ENCODE measurements around the gene TSR3.

TSR3 gene

DNA sequence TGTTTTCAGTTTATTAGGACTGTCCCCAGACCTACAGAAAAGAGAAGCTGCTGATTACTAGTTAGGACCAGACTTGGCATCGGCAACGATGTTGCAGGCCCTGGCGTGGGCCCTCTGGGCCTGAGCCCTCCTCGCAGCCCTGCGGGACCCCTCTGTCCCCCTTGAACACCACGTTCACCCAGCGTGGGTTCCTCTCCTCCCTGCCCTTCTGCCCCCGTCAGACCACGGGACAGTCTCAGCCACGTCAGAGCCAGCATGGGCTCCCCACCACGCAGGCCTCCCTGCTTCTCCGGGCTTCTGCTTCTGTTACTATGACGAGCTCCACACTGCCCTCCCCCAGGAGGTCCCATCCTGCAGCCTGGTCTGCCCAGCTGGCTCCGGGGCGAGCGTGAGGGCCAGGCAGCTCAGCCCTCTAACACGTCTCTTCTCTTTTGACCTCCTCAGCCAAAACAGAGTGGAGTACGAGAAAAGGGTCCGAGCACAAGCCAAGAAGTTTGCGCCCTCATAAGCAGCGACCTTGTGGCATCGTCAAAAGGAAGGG, 27.3 kb downstream of the TSR3 start:
- Histone ChIP-seq H3K18ac (ENCODE audit: low read length) (no peak overlapping the region), H3K23ac (ENCODE audit: low read length) (no peak overlapping the region), H3K27me3 (ENCODE audit: insufficient read depth, low read length, poor library complexity) (no peaks in the 10 kb centered on the region), H2BK120ac (ENCODE audit: low read depth, low read length) (no peak overlapping the region), H3K79me1 (ENCODE audit: low read length) (peaks cover 1% of the 10 kb centered on the region), H2BK5ac (ENCODE audit: low read length) (no peak overlapping the region), H4K8ac (ENCODE audit: low read depth, low read length) (no peak overlapping the region), H3K4me3 (ENCODE audit: low read length) (no peak overlapping the region), H2BK15ac (replicated peaks; ENCODE audit: low read depth) (no peak overlapping the region), H3K27ac (ENCODE audit: low read depth, low read length) (no peak overlapping the region), H3K56ac (ENCODE audit: low read length) (no peak overlapping the region), H3K4me1 (ENCODE audit: control insufficient read depth, low read depth, low read length) (no peaks in the 10 kb centered on the region), H3K9ac (ENCODE audit: low read length) (no peak overlapping the region), H4K5ac (ENCODE audit: low read length) (no peak overlapping the region), H3K79me2 (ENCODE audit: control insufficient read depth, insufficient read depth, low read length) (no peaks in the 10 kb centered on the region), H2AK5ac (ENCODE audit: low read length) (no peak overlapping the region), H3K4ac (ENCODE audit: low read depth, low read length) (no peak overlapping the region), H3K36me3 (ENCODE audit: control insufficient read depth, insufficient read depth, low read length) (peaks cover 11% of the 10 kb centered on the region), H3K4me2 (ENCODE audit: low read length) (no peak overlapping the region)
- no CpG with 5 or more reads among the region's 22 CpGs for WGBS (ENCODE audit: extremely low coverage, insufficient coverage, low lambda C conversion rate)
- DNase-seq = no peak

GRCh38 chr16:1323296-1324239, 28.1 kb downstream of the TSR3 start:
- Histone ChIP-seq H3K4me2 (ENCODE audit: low read length) (no peak overlapping the region), H3K56ac (ENCODE audit: low read length) (no peak overlapping the region), H3K4me3 (ENCODE audit: low read length) (no peak overlapping the region), H2BK120ac (ENCODE audit: low read depth, low read length) (no peak overlapping the region), H3K36me3 (ENCODE audit: control insufficient read depth, insufficient read depth, low read length) (peaks cover 14% of the 10 kb centered on the region), H4K5ac (ENCODE audit: low read length) (no peak overlapping the region), H3K79me2 (ENCODE audit: control insufficient read depth, insufficient read depth, low read length) (peaks cover 3% of the 10 kb centered on the region), H4K8ac (ENCODE audit: low read depth, low read length) (no peak overlapping the region), H3K4ac (ENCODE audit: low read depth, low read length) (no peak overlapping the region), H2BK15ac (replicated peaks; ENCODE audit: low read depth) (no peak overlapping the region), H2AK5ac (ENCODE audit: low read length) (no peak overlapping the region), H3K27ac (ENCODE audit: low read depth, low read length) (no peak overlapping the region), H3K4me1 (ENCODE audit: control insufficient read depth, low read depth, low read length) (no peaks in the 10 kb centered on the region), H3K27me3 (ENCODE audit: insufficient read depth, low read length, poor library complexity) (no peaks in the 10 kb centered on the region), H3K9ac (ENCODE audit: low read length) (no peak overlapping the region), H3K79me1 (ENCODE audit: low read length) (peaks cover 4% of the 10 kb centered on the region), H3K18ac (ENCODE audit: low read length) (no peak overlapping the region), H2BK5ac (ENCODE audit: low read length) (no peak overlapping the region), H3K23ac (ENCODE audit: low read length) (no peak overlapping the region)
- no peak for DNase-seq
- WGBS (ENCODE audit: extremely low coverage, insufficient coverage, low lambda C conversion rate) = no CpG with 5 or more reads among the region's 35 CpGs

DNA sequence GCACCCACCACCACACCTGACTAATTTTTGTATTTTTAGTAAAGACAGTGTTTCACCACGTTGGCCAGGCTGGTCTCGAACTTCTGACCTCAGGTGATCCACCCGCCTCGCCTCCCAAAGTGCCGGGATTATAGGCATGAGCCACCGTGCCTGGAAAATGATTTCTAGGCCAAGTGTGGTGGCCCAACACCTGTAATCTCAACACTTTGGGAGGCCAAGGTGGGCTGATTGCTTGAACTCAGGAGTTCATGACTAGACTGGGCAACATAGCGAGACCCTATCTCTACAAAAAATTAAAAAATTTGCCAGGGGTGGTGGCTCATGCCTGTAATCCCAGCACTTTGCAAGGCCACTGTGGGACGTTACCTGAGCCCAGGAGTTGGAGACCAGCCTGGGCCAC, 29.3 kb downstream of the TSR3 start:
- WGBS (ENCODE audit: extremely low coverage, insufficient coverage, low lambda C conversion rate) = no CpG with 5 or more reads among the region's 8 CpGs
- H3K27ac ChIP-seq (ENCODE audit: low read depth, low read length) = no peak overlapping the region
- H2BK120ac ChIP-seq (ENCODE audit: low read depth, low read length) = no peak overlapping the region
- H3K36me3 ChIP-seq (ENCODE audit: control insufficient read depth, insufficient read depth, low read length) = peaks cover 23% of the 10 kb centered on the region
- no peak overlapping the region for H2AK5ac ChIP-seq (ENCODE audit: low read length)
- no peak overlapping the region for H3K18ac ChIP-seq (ENCODE audit: low read length)
- H3K79me1 ChIP-seq (ENCODE audit: low read length) = peaks cover 12% of the 10 kb centered on the region
- no peak overlapping the region for H3K4me2 ChIP-seq (ENCODE audit: low read length)
- H3K4ac ChIP-seq (ENCODE audit: low read depth, low read length) = no peak overlapping the region
- peaks cover 3% of the 10 kb centered on the region for H3K79me2 ChIP-seq (ENCODE audit: control insufficient read depth, insufficient read depth, low read length)
- DNase-seq = no peak
- H3K4me1 ChIP-seq (ENCODE audit: control insufficient read depth, low read depth, low read length) = no peaks in the 10 kb centered on the region
- H3K23ac ChIP-seq (ENCODE audit: low read length) = no peak overlapping the region
- H3K27me3 ChIP-seq (ENCODE audit: insufficient read depth, low read length, poor library complexity) = no peaks in the 10 kb centered on the region
- no peak overlapping the region for H2BK15ac ChIP-seq (replicated peaks; ENCODE audit: low read depth)
- no peak overlapping the region for H3K4me3 ChIP-seq (ENCODE audit: low read length)
- no peak overlapping the region for H2BK5ac ChIP-seq (ENCODE audit: low read length)
- H3K9ac ChIP-seq (ENCODE audit: low read length) = no peak overlapping the region
- no peak overlapping the region for H4K8ac ChIP-seq (ENCODE audit: low read depth, low read length)
- no peak overlapping the region for H4K5ac ChIP-seq (ENCODE audit: low read length)
- no peak overlapping the region for H3K56ac ChIP-seq (ENCODE audit: low read length)

DNA sequence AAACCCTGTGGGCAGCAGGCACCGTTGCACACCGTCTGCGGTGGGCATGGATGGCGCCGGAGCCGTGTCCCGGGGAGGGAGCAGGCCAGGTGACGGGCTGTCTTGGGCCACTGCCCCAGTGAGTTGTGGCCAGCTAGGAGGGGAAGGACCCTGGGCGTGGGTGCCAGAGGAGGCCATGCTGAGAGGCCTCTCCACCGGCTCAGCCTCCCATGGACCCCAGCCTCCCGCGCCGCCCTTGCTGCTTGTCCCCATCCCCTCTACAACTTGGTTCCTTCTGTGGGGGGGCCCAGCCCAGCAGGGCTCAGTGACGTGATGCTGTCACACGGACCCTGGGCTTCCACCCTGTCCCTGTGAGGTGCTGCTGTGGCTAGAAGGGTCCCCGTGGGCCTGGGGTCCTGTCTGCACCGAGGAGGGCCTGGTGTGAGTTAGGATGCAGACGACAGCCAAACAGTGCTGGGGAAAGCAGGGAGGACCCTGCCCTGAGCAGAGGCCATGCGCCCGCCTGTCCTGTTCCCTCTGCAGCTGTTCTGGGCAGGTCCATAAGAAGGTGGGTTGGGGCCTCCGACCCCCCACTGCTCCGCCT, 30.9 kb downstream of the TSR3 start:
- Histone ChIP-seq H3K4me3 (ENCODE audit: low read length) (no peak overlapping the region), H3K36me3 (ENCODE audit: control insufficient read depth, insufficient read depth, low read length) (peaks cover 31% of the 10 kb centered on the region), H2BK120ac (ENCODE audit: low read depth, low read length) (no peak overlapping the region), H4K8ac (ENCODE audit: low read depth, low read length) (no peak overlapping the region), H3K4ac (ENCODE audit: low read depth, low read length) (no peak overlapping the region), H3K79me2 (ENCODE audit: control insufficient read depth, insufficient read depth, low read length) (peaks cover 10% of the 10 kb centered on the region), H3K9ac (ENCODE audit: low read length) (no peak overlapping the region), H3K23ac (ENCODE audit: low read length) (no peak overlapping the region), H2BK15ac (replicated peaks; ENCODE audit: low read depth) (no peak overlapping the region), H3K79me1 (ENCODE audit: low read length) (peaks cover 21% of the 10 kb centered on the region), H3K4me1 (ENCODE audit: control insufficient read depth, low read depth, low read length) (no peaks in the 10 kb centered on the region), H3K4me2 (ENCODE audit: low read length) (no peak overlapping the region), H3K27me3 (ENCODE audit: insufficient read depth, low read length, poor library complexity) (no peaks in the 10 kb centered on the region), H3K56ac (ENCODE audit: low read length) (no peak overlapping the region), H3K27ac (ENCODE audit: low read depth, low read length) (no peak overlapping the region), H4K5ac (ENCODE audit: low read length) (no peak overlapping the region), H2AK5ac (ENCODE audit: low read length) (no peak overlapping the region), H2BK5ac (ENCODE audit: low read length) (no peak overlapping the region), H3K18ac (ENCODE audit: low read length) (no peak overlapping the region)
- no CpG with 5 or more reads among the region's 22 CpGs for WGBS (ENCODE audit: extremely low coverage, insufficient coverage, low lambda C conversion rate)
- no peak for DNase-seq

DNA sequence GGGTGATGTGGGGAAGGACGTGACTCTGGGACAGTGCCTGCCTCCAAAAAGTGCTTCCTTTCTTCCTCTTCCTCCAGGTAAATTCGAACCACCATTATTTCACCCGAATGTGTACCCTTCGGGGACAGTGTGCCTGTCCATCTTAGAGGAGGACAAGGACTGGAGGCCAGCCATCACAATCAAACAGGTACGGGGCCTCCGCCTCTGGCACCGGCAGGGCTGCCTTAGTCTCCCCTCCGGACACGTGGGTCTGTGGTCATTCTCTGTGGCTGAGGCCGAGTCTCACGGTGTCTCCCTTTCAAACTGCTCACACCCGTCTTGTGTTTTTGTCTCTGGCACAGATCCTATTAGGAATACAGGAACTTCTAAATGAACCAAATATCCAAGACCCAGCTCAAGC, 31.6 kb downstream of the TSR3 start:
- no peak overlapping the region for H3K56ac ChIP-seq (ENCODE audit: low read length)
- H3K4me1 ChIP-seq (ENCODE audit: control insufficient read depth, low read depth, low read length) = no peaks in the 10 kb centered on the region
- H3K27me3 ChIP-seq (ENCODE audit: insufficient read depth, low read length, poor library complexity) = no peaks in the 10 kb centered on the region
- no peak overlapping the region for H2AK5ac ChIP-seq (ENCODE audit: low read length)
- H2BK15ac ChIP-seq (replicated peaks; ENCODE audit: low read depth) = no peak overlapping the region
- no peak overlapping the region for H3K4ac ChIP-seq (ENCODE audit: low read depth, low read length)
- H3K9ac ChIP-seq (ENCODE audit: low read length) = no peak overlapping the region
- H3K4me2 ChIP-seq (ENCODE audit: low read length) = no peak overlapping the region
- H3K79me2 ChIP-seq (ENCODE audit: control insufficient read depth, insufficient read depth, low read length) = peaks cover 13% of the 10 kb centered on the region
- H3K36me3 ChIP-seq (ENCODE audit: control insufficient read depth, insufficient read depth, low read length) = peaks cover 35% of the 10 kb centered on the region
- H3K4me3 ChIP-seq (ENCODE audit: low read length) = no peak overlapping the region
- H2BK120ac ChIP-seq (ENCODE audit: low read depth, low read length) = no peak overlapping the region
- no peak overlapping the region for H3K27ac ChIP-seq (ENCODE audit: low read depth, low read length)
- no peak overlapping the region for H4K8ac ChIP-seq (ENCODE audit: low read depth, low read length)
- H3K79me1 ChIP-seq (ENCODE audit: low read length) = peaks cover 22% of the 10 kb centered on the region
- no peak overlapping the region for H3K18ac ChIP-seq (ENCODE audit: low read length)
- H3K23ac ChIP-seq (ENCODE audit: low read length) = no peak overlapping the region
- no peak for DNase-seq
- no peak overlapping the region for H4K5ac ChIP-seq (ENCODE audit: low read length)
- H2BK5ac ChIP-seq (ENCODE audit: low read length) = no peak overlapping the region
- no CpG with 5 or more reads among the region's 12 CpGs for WGBS (ENCODE audit: extremely low coverage, insufficient coverage, low lambda C conversion rate)

All from mesendoderm (in vitro differentiated cells).